LNCAP (cell line): Measurements from ENCODE around the gene CTNNAL1.
A peak's percentile ranks its signal among the peaks of the same experiment; 100 is the strongest.

Experiments
- TF ChIP-seq, protein P1 (sequence below): fragments of 450-650 bp; IDR thresholded peaks from 2 replicates; pipeline ENCODE4 v1.5.1; 2017; ENCODE audit warnings: mild to moderate bottlenecking

CTNNAL1 gene

DNA sequence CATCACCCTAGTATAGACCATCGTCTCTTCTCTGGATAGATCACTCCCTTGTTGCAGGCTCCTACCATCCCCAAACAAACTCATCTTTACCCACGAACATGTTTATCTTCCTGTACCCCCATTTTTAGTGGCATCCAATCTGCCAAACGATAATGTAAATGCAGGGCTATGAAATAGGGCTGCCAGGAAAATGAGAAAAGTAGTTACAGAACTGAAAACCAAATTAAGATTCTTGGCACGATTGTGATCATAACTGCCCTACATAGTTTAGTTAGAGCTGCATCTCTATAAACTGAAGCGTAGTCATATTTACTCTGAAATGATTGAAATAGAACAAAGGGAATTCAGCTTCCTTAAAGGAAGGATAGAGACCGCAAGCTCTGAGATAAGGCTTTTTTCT lies 53.0 kb downstream of the CTNNAL1 start:
- TF ChIP-seq, protein P1, sequence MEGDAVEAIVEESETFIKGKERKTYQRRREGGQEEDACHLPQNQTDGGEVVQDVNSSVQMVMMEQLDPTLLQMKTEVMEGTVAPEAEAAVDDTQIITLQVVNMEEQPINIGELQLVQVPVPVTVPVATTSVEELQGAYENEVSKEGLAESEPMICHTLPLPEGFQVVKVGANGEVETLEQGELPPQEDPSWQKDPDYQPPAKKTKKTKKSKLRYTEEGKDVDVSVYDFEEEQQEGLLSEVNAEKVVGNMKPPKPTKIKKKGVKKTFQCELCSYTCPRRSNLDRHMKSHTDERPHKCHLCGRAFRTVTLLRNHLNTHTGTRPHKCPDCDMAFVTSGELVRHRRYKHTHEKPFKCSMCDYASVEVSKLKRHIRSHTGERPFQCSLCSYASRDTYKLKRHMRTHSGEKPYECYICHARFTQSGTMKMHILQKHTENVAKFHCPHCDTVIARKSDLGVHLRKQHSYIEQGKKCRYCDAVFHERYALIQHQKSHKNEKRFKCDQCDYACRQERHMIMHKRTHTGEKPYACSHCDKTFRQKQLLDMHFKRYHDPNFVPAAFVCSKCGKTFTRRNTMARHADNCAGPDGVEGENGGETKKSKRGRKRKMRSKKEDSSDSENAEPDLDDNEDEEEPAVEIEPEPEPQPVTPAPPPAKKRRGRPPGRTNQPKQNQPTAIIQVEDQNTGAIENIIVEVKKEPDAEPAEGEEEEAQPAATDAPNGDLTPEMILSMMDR, result no peak

DNA sequence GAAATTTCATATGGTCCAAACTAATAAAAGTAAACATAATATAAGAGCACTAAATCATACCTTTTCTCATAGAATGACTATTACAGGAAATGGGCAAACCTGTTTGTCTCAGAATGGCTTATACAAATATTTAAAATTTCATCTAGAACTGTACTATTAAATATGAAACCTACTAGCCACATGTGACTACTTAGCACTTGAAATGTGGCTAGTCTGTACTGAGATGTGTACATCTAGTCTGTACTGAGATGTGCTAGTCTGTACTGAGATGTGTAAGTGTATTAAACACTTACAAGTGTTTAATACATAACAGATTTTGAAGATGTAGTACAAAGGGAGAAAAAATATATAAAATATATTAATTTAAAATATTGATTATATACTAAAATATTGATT lies 56.7 kb downstream of the CTNNAL1 start:
- TF ChIP-seq, protein P1, result no peak

DNA sequence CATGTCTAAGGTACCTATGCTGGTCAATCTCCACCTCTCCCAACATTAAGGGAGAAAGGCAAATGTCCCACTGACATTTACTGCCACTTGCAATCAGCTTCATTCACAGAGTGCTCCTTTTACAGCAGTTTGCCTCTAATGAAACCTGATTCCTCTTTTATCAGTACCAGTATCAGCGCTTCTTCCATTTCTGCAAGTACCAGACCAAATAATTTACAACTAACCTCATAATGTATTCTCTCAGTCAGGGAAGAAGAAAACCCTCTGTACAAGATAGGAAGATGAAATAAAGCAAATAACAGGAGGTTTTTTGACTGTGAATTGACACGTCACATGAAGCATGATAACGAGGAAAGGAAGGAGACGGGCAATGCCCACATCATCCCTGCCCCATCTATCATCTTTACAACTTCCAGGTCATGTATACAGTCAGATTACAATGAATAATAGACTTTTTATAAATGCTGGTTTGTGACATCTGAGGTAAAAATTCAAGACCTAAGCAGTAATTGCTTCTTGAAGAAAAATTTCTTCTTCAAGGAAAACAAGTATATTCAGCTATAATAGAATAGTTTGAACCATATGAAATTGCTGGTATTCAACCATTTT lies 57.2 kb downstream of the CTNNAL1 start:
- TF ChIP-seq, protein P1, result no peak

DNA sequence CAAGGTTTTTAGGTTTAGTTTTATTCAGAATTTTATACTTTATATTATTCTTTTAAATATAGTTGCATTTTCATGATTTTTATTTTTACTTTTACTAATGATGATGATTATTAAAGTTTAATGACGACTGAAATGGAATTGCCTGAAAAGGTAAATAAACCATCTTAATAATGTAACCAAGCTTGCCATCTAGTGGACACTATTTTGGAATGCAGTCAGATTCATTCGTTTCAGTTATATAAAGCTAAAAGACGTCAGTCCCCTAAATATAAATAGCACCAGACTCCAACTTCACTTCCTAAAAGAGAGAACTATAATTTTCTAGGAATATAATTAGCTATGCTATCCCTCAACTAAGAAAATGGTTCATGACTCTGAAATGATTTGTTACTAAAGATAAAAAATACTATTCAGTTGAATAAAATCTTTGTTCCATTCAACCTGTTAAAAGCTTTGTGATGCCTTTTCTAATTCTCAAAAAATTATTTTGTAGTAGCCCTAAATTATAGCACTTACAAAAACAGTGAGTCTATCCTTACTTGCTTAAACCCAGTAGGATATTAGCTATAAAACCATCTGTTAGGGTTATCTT lies 59.2 kb downstream of the CTNNAL1 start:
- TF ChIP-seq, protein P1, result peak; percentile 78

DNA sequence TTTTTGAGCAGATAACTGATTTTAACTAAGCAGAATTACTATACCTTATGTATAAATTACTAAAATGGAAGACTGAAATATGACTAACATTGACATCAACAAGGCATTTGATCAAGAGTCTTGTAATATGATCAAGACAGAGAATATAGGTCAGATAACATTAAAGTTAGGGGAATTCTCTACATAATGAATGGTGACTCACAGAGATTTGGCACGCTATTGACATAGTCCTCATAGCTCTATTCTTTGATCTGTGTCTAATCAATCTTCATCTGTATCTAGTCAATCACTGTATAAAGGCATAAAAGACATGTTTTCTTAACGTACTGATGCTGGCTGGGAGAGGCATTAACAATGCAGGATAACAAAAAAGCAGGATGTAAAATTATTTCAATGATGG lies 61.7 kb downstream of the CTNNAL1 start:
- TF ChIP-seq, protein P1, result no peak

DNA sequence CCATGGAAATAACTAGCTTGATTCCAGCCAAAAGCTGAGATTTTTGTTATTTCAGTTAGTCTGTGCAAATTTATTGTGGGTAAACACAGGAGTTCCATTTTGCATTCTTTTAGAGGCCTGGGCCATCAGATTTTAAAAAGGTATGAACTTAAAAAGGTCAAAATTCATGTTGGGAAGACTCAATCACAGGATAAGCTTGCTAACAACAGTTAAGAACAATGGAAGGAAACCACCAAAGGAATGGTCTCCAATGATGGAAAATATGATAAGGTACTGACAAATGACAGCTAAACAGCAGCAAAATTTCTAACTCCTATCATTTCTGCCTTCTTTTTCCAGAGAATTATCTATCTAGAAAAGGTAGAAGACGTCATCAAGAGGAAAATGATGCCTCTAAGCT lies 63.1 kb downstream of the CTNNAL1 start:
- TF ChIP-seq, protein P1, result no peak

DNA sequence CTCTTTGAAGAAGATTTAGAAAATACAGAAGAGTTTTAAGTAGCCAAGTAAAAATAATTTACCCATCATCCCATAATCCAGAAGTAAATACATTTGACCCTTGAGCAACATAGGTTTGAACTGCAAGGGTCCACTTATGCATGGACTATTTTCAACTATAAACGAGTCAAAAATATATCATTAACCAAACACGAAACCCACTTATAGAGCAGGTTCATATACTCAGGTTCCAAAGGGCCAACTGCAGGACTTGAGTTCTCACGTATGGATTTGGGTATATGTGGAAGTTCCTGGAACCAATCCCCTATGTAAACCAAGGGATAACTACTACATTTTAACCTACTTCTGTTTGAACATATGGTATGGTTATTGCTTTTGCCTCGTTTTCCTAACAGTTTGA lies 73.3 kb downstream of the CTNNAL1 start:
- TF ChIP-seq, protein P1, result no peak
